Measurements from ENCODE around the gene MRPL47. TPM values are rescaled to one million over a fixed set of nuclear protein-coding genes. Genes with fewer than 3 reads are reported as not detected.
A peak's percentile ranks its signal among the peaks of the same experiment; 100 is the strongest.

MRPL47 gene
- total RNA-seq, 1 donor from 2014 or later = 21.0 TPM

DNA sequence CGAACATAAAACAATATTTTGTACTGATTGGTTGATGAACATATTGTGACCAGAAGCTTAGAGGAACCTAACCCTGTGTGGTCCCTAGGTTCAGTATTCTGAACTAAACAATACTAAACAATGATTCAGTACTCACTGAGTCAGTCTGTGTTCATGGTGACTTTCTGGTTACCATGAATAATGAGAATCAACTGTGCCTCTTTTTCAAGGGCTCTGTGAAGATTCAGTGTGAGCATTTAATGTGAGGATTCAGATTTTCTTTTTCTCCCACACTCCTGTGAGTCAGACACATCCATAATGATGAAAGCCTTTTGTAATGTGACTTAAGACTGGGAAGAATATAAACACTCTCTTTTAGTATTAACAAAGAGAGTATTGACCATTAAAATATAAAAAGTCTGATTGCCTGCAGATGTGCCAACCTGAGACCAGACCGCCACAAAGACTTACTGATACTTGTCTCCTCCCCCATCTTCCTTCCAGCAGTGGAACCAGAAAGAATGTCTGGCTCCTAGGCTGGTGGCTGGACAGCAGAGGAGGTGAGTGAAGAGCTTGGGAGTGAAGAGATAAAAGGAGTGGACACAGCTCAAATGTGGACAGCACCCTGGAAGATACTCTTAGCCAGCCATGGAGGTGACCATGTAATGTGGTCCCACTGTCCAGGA lies 59.3 kb downstream of the MRPL47 start:
- H3K36me3 ChIP-seq = no peaks in the 10 kb centered on the region
- ATAC-seq = no peak
- no peaks in the 10 kb centered on the region for H3K9me3 ChIP-seq
- intact Hi-C loops (cut with DNase I) = no loop called here
- H3K27me3 ChIP-seq (ENCODE audit: low read depth) = no peaks in the 10 kb centered on the region
- DNase-seq = no peak
- TF ChIP-seq, protein P1, sequence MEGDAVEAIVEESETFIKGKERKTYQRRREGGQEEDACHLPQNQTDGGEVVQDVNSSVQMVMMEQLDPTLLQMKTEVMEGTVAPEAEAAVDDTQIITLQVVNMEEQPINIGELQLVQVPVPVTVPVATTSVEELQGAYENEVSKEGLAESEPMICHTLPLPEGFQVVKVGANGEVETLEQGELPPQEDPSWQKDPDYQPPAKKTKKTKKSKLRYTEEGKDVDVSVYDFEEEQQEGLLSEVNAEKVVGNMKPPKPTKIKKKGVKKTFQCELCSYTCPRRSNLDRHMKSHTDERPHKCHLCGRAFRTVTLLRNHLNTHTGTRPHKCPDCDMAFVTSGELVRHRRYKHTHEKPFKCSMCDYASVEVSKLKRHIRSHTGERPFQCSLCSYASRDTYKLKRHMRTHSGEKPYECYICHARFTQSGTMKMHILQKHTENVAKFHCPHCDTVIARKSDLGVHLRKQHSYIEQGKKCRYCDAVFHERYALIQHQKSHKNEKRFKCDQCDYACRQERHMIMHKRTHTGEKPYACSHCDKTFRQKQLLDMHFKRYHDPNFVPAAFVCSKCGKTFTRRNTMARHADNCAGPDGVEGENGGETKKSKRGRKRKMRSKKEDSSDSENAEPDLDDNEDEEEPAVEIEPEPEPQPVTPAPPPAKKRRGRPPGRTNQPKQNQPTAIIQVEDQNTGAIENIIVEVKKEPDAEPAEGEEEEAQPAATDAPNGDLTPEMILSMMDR (IDR thresholded peaks at IDR 0.05) = no peak
- H3K4me1 ChIP-seq = no peaks in the 10 kb centered on the region
- H3K27ac ChIP-seq = no peak overlapping the region
- no peak overlapping the region for H3K4me3 ChIP-seq

DNA sequence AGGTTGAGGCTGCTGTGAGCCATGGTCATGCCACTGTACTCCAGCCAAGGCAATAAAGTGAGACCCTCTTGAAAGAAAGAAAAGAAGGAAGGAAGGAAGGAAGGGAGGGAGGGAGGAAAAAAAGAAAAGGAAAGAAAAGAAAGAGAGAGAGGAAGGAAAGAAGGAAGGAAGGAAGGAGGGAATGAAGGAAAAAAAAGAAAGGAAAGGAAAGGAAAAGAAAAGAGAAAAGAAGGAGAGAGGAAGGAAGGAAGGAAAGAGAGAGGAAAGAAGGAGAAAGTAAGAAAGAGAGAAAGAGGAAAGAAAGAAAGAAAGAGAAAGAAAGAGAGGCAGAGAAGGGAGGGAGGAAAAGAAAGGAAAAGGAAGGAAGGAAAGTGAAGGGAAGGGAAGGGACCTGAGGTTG lies 62.1 kb downstream of the MRPL47 start:
- H3K4me1 ChIP-seq = no peaks in the 10 kb centered on the region
- DNase-seq (no peak), ATAC-seq (no peak)
- no peak overlapping the region for H3K4me3 ChIP-seq
- TF ChIP-seq, protein P1 (IDR thresholded peaks at IDR 0.05) = no peak
- no peak overlapping the region for H3K27ac ChIP-seq
- intact Hi-C loops (cut with DNase I) = no loop called here
- no peaks in the 10 kb centered on the region for H3K27me3 ChIP-seq (ENCODE audit: low read depth)
- no peaks in the 10 kb centered on the region for H3K36me3 ChIP-seq
- H3K9me3 ChIP-seq = no peaks in the 10 kb centered on the region

DNA sequence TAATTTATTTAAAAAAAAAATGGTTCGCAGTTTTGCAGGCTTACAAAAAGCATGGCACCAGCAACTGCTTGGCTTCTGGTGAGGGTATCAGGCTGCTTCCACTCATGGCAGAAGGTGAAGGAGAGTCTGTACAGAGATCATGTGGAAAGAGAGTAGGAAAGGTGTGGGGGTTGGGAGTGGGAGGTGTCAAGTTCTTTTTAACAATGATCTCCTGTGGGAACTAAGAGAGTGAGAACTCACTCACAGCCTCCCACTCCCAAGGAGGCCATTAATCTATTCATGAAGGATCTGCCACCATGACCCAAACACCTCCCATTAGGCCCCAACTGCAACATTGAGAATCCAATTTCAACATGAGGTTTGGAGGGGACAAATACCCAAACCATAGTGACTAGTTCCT lies 62.8 kb downstream of the MRPL47 start:
- no peak overlapping the region for H3K4me3 ChIP-seq
- ATAC-seq = no peak
- H3K36me3 ChIP-seq = no peaks in the 10 kb centered on the region
- intact Hi-C loops (cut with DNase I) = no loop called here
- no peak overlapping the region for H3K27ac ChIP-seq
- no peaks in the 10 kb centered on the region for H3K9me3 ChIP-seq
- H3K4me1 ChIP-seq = no peaks in the 10 kb centered on the region
- TF ChIP-seq, protein P1 (IDR thresholded peaks at IDR 0.05) = no peak
- no peak for DNase-seq
- no peaks in the 10 kb centered on the region for H3K27me3 ChIP-seq (ENCODE audit: low read depth)

DNA sequence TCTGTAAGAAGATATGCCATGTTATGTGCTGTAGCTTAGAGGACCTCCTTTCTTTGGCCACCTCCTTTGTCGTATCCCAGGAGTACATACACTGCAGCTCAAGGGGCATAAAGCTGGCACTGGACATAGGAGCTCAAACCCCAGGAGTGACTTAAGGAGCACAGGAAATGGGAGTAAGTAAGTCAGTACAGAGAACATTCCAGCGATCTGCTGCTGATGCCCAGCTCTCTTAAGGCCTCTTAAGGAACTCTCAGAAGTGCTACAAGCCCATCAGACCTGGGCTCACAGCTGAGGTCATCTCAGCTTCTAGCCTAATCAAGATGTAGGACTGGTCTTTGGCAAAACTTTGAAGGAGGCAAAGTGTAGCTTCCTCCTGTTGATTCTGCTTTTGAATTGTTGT lies 63.3 kb downstream of the MRPL47 start:
- no peak overlapping the region for H3K4me3 ChIP-seq
- intact Hi-C loops (cut with DNase I) = no loop called here
- DNase-seq (no peak), ATAC-seq (peak; percentile 92 to 93)
- no peaks in the 10 kb centered on the region for H3K36me3 ChIP-seq
- H3K9me3 ChIP-seq = no peaks in the 10 kb centered on the region
- no peaks in the 10 kb centered on the region for H3K4me1 ChIP-seq
- H3K27ac ChIP-seq = no peak overlapping the region
- H3K27me3 ChIP-seq (ENCODE audit: low read depth) = no peaks in the 10 kb centered on the region
- TF ChIP-seq, protein P1 (IDR thresholded peaks at IDR 0.05) = no peak

Other genes with a start within 250 kb of the MRPL47 start
- 60.5 TPM for gene GNB4, start 153.2 kb downstream of the MRPL47 start, total RNA-seq
- 36.5 TPM for gene ACTL6A, start 41.7 kb downstream of the MRPL47 start, total RNA-seq
- gene NDUFB5, start 156 bp upstream of the MRPL47 start, total RNA-seq = 93.9 TPM
- 13.9 TPM for gene USP13, start 48.4 kb upstream of the MRPL47 start, total RNA-seq

Measured in lower lobe of right lung (tissue), 2 donors.